NCI-H774 (cell line): ENCODE results near the gene C16orf89.
A peak's percentile ranks its signal among the peaks of the same experiment; 100 is the strongest.
"Not testable (repeated sequence)": the region's sequence is repeated elsewhere in the genome, so short reads cannot be mapped to it uniquely, and the experiment has no call there.

Experiments
- DNase-seq: peaks from one replicate; lab custom pipeline; 2025; lab: John Stamatoyannopoulos, UW

Gene C16orf89, protein sequence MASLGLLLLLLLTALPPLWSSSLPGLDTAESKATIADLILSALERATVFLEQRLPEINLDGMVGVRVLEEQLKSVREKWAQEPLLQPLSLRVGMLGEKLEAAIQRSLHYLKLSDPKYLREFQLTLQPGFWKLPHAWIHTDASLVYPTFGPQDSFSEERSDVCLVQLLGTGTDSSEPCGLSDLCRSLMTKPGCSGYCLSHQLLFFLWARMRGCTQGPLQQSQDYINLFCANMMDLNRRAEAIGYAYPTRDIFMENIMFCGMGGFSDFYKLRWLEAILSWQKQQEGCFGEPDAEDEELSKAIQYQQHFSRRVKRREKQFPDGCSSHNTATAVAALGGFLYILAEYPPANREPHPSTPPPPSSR

GRCh38 chr16:5065813-5066212 is at the start of gene C16orf89:
Gene C16orf89, minus strand, starts transcription at chr16:5065956. Its CDS starts 48 bp downstream, at chr16:5065908.
- no peak for DNase-seq

DNA sequence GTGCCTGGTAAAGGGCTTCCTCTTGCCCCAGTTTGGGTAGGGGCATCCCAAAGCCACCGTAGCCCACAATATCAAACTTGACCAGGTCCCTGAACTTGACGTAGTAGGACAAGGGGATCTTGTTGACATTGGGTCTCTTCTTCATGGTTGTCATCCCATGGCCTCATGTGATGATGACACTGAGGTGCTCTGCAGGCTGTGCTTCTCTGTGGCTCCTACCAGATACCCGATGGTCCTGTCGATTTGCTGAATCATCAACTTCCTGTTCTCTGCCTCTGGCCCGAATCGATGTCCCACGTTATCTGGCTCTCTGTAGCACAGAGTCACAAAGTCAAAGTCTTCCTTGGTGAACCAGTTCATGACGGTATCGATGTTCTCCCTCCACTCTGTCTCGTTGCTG is 45.2 kb upstream of the C16orf89 start:
- DNase-seq, result not testable (repeated sequence)

DNA sequence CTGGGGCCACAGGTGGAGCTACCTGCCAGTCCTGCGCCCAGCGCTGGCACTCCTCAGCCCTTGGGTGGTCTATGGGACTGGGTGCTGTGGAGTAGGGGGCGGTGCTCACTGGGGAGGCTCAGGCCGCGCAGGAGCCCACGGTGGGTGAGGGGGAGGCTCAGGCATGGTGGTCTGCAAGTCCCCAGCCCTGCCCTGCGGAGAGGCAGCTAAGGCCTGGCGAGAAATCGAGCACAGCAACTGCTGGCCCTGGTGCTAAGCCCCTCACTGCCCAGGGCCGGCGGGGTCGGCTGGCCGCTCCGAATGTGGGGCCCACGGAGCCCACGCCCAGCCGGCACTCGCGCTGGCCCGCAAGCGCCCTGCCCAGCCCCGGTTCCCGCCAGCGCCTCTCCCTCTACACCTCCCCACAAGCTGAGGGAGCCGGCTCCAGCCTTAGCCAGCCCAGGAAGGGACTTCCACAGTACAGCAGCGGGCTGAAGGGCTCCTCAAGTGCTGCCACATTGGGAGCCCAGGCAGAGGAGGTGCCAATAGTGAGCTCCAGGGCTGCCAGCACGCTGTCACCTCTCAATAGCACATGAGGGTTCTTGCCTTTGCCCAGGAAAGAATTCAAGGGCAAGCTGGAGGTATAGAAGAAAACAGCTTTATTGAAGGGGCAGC is 42.9 kb upstream of the C16orf89 start:
- no peak for DNase-seq

- not testable (repeated sequence) for DNase-seq
Observed at GRCh38 chr16:5105039-5105438, 39.3 kb upstream of the C16orf89 start.

GRCh38 chr16:5103296-5104032 is 37.7 kb upstream of the C16orf89 start:
- not testable (repeated sequence) for DNase-seq

DNA sequence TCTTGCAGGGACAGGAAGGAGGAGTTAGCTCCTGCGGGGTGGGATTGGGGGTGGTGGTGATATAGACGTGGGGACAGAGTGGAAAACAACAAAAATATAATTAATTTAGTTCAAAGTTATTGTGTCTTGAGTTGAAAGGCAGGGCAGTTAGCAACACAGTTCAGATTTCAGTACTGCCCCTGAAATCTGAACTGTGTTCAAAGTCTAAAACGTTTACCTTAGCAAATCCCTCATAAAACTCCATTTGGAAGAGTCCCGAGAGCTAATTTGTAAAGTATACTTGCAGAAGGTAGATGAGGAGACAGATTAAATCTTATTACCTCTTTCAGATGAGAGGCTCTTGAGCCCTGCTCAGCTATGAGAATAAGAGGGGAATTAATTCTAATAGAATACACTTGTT is 33.4 kb upstream of the C16orf89 start:
- not testable (repeated sequence) for DNase-seq

DNA sequence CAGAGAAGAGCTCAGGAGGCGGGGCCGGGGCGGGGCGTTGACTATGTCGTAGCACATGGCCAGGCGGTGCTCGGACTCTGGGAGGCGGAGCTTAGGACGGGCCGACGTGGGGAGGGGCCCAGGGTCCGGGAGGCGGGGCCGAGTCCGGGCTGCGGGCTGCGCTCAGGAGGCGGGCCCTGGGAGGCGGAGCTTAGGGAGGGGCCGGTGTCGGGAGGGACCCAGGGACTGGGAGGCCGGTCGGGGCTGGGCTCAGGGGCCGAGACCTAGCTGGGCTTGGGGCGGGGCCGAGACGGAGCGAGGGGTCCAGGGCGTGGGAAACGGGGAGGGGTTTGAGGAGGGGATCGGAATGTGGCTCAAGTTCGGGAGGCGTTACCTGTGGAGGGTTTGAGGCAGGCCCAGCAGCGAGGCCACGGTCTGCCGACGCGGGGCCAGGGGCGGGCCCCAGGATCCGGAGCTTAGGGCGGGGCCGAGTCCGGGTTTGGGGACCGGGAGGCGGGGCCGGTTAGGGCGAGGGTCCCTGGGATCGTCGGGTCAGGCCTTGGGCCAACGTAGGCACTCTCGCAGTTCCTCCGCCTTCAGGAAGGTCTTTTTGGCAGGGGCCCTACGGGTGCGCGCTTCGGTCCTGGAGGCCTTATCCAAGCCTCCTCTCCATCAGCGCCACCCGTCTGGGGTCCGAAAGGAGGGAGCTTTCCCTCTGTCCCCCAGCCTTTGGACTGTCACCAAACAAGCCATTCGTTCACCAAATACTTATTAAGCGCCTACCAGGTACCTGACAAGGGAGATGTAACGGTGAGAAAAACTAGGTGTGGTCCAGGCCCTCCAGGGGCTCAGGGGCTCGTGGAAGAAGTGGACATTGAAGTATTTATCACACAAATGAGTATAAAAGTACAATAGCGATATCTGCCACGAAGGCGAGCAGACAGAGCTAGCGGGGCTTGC is 32.7 kb upstream of the C16orf89 start:
- DNase-seq, result peak; percentile 21

GRCh38 chr16:5097470-5098220 is 31.9 kb upstream of the C16orf89 start, which contains the start of gene EEF2KMT:
Gene EEF2KMT, minus strand, starts transcription at chr16:5097795. Its CDS starts 56 bp downstream, at chr16:5097739.
- peak; percentile 97 for DNase-seq

DNA sequence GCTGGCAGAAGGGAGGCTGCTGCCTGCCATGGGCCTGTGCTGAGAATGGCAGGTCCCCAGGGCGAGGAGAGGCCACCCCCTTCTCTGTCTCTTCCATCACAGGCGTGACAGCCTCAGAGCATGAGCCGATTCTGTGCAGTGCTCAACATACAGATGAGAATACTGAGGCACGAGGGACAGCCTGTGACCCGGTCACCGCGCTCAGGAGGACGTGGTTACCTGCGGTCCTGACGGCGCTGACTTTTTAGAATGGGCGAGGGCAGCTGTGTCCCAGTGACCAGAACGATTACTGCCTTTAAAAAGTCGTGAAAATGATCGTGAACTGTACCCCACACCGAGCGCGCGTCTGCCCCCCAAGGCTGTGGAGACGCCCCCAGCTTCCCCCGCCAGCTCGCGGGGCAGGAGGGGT is 31.3 kb upstream of the C16orf89 start:
- DNase-seq, result not testable (repeated sequence)

DNA sequence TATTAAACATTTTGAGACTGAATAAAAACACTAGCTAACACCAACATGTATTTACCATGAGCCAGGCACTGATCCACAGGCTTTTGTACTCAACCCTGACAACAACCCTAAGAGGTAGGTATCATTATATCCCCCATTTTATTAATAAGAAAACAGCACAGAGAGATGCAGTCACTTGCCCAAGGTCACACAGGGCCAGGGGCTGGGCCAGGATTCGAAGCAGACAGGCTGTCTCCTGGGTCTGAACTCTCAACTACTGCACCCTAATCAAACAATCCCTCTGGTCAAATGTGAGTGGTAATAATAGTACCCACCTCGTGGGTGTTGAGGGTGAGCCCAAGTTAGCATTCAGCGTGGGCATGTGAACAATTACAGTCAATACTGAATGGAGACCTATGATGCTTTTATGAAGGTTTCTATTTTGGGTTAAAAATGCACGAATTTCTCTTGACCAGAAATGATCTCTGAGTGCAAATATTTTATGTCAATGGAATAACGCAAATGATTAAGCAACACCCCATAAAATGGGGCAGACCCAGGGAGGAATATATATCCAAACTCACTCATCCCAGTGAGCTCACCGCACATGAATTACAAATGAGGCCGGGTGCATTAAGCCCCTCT is 30.8 kb upstream of the C16orf89 start:
- not testable (repeated sequence) for DNase-seq

DNA sequence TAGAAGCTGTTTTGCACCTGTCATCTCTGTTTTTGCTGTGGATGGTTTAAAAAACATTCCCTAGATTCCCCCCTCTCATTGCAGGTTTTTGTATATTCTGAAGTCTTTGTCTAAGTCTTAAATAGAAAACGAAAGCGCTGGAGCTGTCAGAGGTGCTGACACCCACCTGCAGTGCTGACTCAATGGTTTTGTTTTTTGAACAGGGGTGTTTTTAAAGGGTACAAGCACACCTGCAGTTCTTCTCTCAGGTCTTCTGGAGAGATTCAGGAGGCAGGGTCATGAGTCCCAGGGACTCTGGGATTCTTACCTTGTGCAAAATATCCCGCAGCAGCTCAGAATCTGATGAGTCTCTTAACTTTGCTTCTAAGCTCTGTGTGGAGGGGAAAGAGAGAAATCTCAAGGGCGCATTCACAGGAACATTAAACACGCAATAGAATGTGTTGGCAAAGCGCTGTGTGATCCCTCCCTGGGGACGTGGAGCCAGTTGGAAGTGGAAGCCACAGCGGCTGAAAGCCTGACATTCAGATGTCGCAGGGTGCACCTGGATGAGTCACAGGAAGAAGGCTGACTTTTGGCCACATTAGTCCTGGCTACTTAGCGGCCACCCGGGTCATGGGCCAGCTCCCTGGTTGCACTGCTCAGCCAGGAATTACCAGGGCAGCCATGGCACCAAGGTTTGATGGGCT is 29.5 kb upstream of the C16orf89 start:
- DNase-seq, result not testable (repeated sequence)

- DNase-seq, result not testable (repeated sequence)
Observed at GRCh38 chr16:5093746-5094145, 28.0 kb upstream of the C16orf89 start.

- DNase-seq, result not testable (repeated sequence)
Observed at GRCh38 chr16:5093081-5093480, 27.3 kb upstream of the C16orf89 start.

DNA sequence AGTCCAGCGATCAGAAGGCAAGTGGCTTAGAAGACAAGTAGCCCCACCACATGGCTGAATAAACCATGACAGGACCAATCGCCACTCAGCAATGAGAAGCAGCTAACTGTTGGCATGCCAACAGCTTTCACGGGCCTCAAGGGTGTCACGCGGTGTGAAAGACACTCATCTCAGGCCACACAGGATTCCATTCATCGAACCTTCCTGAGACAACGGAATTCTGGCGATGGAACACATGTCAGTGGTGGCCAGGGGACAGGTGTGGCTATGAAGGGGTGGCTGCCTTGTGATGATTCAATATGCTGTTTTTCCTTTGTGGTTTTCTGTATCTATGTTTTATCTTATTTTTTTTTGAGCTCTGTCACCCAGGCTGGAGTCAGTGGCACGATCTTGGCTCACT is 24.8 kb upstream of the C16orf89 start:
- not testable (repeated sequence) for DNase-seq

GRCh38 chr16:5089911-5090555 is 24.3 kb upstream of the C16orf89 start:
- DNase-seq, result not testable (repeated sequence)

DNA sequence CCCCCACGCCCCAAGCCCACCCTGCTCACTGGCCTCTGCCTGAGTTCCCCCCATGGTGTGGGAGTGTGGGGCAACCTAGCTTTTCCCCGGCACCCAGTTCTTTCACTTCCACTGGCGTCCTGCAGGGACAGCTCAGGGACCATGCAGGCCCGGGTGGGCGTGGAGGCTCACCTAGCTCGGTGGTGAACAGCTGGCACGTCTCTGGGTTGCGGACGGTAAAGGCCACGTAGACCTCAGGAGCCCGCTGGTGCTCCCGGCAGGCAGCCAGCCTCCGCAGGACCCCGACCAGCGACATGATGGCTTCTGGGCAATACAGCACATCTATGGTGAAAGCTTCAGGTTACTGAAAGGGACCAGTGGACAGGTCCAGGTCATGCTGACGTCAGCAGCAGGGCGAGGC is 23.2 kb upstream of the C16orf89 start:
- not testable (repeated sequence) for DNase-seq

DNA sequence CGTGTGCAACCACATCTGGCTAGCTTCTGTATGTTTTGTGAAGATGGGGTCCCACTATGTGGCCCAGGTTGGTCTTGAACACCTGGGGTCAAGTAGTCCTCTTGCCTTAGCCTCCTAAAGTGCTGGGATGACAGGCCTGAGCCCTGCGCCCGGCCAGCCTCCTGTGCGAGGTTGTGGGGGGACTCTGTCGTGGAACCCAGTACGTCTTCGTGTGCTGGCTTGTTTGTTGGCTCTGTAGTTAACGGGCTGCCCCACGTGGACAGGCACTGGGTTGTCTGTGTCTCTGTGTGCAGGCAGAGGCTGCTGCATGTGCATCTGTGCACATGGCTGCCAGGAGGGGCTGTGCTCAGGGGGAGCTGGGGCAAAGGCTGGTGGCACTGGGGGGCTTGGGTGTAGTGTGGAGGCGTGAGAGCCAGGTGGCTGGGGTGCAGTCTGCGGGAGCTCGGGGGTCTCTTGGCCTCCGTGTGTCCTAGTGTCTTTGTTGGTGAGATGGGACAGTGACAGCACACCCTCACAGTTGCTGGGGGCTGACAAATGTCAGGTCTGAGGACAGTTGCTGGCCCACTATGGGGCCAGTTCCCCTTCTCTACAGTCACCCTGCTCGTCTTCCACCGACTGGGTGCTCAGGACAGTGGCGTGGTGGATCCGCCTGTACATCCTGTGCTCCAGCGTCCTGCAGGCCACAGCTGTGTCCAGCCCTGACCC is 22.5 kb upstream of the C16orf89 start:
- DNase-seq, result not testable (repeated sequence)

DNA sequence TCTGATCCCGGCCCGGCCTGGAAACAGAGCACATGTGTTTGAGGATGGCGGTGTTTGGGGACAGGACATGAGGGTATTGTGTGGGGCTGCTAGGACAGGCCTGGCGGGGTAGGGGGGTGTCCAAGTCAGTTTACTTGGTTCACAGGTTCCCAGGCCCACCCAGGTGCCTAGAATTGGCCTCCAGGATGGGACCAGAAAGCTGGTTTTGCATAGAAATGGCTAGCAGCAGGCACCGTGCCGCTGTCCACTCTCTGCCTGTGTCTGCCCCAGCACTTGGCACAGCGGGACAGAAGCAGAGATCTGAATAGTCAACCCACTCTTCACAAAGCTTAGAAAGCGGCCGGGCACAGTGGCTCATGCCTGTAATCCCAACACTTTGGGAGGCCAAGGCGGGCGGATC is 20.0 kb upstream of the C16orf89 start:
- not testable (repeated sequence) for DNase-seq
